Measurements from ENCODE around the gene SLCO4A1. TPM values are rescaled to one million over a fixed set of nuclear protein-coding genes. Genes with fewer than 3 reads are reported as not detected.
A peak's percentile ranks its signal among the peaks of the same experiment; 100 is the strongest.

SLCO4A1 gene
- total RNA-seq: 10 to 100 TPM; 66.5 to 68.4 TPM

- H3K4me3 Mint-ChIP-seq: peak within 1 kb of the TSS; percentile 79
- no peak for TF ChIP-seq CTCF (IDR thresholded peaks at IDR 0.05)
- ATAC-seq: peak; percentile 93
- intact Hi-C loops (cut with micrococcal nuclease): no loop called here
- DNase-seq: peak; percentile 90
- H3K27me3 Mint-ChIP-seq: peaks cover 12% of the 10 kb centered on the region
- H3K9me3 Mint-ChIP-seq: no peaks in the 10 kb centered on the region
- peaks cover 26% of the 10 kb centered on the region for H3K4me1 Mint-ChIP-seq (ENCODE audit: low read depth)
- peak within 1 kb of the TSS; percentile 81 for H3K27ac Mint-ChIP-seq
- CTCF ChIA-PET: interaction anchor here (0.6 to 2.8 kb wide), 9 partner anchors 9 to 232 kb away, joined by 3 to 14 read pairs (median 8); no protein-coding TSS in a partner anchor
- peaks cover 27% of the 10 kb centered on the region for H3K36me3 Mint-ChIP-seq (ENCODE audit: low read depth)
- POLR2A ChIA-PET: interaction anchor here (0.6 to 3.4 kb wide), 11 partner anchors 9 to 255 kb away, joined by 3 to 23 read pairs (median 6); partner anchors contain the start of genes MRGBP and RPS21
Observed at GRCh38 chr20:62642051-62642665, at the start of gene SLCO4A1. TSS of gene SLCO4A1 (plus strand) at chr20:62642503. CDS start at chr20:62656455, 13,952 bp downstream.

- H3K9me3 Mint-ChIP-seq: no peaks in the 10 kb centered on the region
- no peak overlapping the region for H3K27ac Mint-ChIP-seq
- H3K27me3 Mint-ChIP-seq: peaks cover 27% of the 10 kb centered on the region
- DNase-seq (no peak), ATAC-seq (no peak)
- H3K36me3 Mint-ChIP-seq (ENCODE audit: low read depth): no peaks in the 10 kb centered on the region
- ChIA-PET POLR2A (no interaction called here), CTCF (interaction anchor here (1.6 kb wide), 1 partner anchor 93 kb away, joined by 4 read pairs; no protein-coding TSS in a partner anchor)
- H3K4me3 Mint-ChIP-seq: no peak overlapping the region
- TF ChIP-seq CTCF (IDR thresholded peaks at IDR 0.05): no peak
- intact Hi-C loops (cut with micrococcal nuclease): loop anchor here (2.0 kb wide), 1 partner anchor 22 kb away; no protein-coding TSS in a partner anchor
- no peaks in the 10 kb centered on the region for H3K4me1 Mint-ChIP-seq (ENCODE audit: low read depth)
Observed at GRCh38 chr20:62592506-62593177, 49.7 kb upstream of the SLCO4A1 start.

- ChIA-PET CTCF (interaction anchor here (1.6 kb wide), 1 partner anchor 94 kb away, joined by 4 read pairs; no protein-coding TSS in a partner anchor), POLR2A (no interaction called here)
- Mint-ChIP-seq H3K27ac (no peak overlapping the region), H3K4me3 (no peak overlapping the region), H3K27me3 (peaks cover 34% of the 10 kb centered on the region), H3K9me3 (no peaks in the 10 kb centered on the region), H3K4me1 (ENCODE audit: low read depth) (no peaks in the 10 kb centered on the region), H3K36me3 (ENCODE audit: low read depth) (no peaks in the 10 kb centered on the region)
- DNase-seq (no peak), ATAC-seq (no peak)
- no peak for TF ChIP-seq CTCF (IDR thresholded peaks at IDR 0.05)
- intact Hi-C loops (cut with micrococcal nuclease): loop anchor here (2.0 kb wide), 1 partner anchor 21 kb away; no protein-coding TSS in a partner anchor
Observed at GRCh38 chr20:62593616-62594015, 48.7 kb upstream of the SLCO4A1 start.

- DNase-seq: no peak
- ATAC-seq: no peak
- H3K27me3 Mint-ChIP-seq: peaks cover 36% of the 10 kb centered on the region
- intact Hi-C loops (cut with micrococcal nuclease): no loop called here
- H3K36me3 Mint-ChIP-seq (ENCODE audit: low read depth): no peaks in the 10 kb centered on the region
- ChIA-PET CTCF (no interaction called here), POLR2A (no interaction called here)
- no peak overlapping the region for H3K27ac Mint-ChIP-seq
- no peaks in the 10 kb centered on the region for H3K9me3 Mint-ChIP-seq
- no peaks in the 10 kb centered on the region for H3K4me1 Mint-ChIP-seq (ENCODE audit: low read depth)
- no peak for TF ChIP-seq CTCF (IDR thresholded peaks at IDR 0.05)
- no peak overlapping the region for H3K4me3 Mint-ChIP-seq
Observed at GRCh38 chr20:62595069-62595468, 47.2 kb upstream of the SLCO4A1 start.

- Mint-ChIP-seq H3K4me1 (ENCODE audit: low read depth) (no peaks in the 10 kb centered on the region), H3K27me3 (peaks cover 39% of the 10 kb centered on the region), H3K4me3 (no peak overlapping the region), H3K27ac (no peak overlapping the region), H3K36me3 (ENCODE audit: low read depth) (no peaks in the 10 kb centered on the region), H3K9me3 (no peaks in the 10 kb centered on the region)
- ATAC-seq (no peak), DNase-seq (peak; percentile 31)
- no peak for TF ChIP-seq CTCF (IDR thresholded peaks at IDR 0.05)
- POLR2A ChIA-PET: no interaction called here
- intact Hi-C loops (cut with micrococcal nuclease): no loop called here
- CTCF ChIA-PET: no interaction called here
Observed at GRCh38 chr20:62595491-62595890, 46.8 kb upstream of the SLCO4A1 start.
